ENCODE data around the gene HJURP. TPM values are rescaled to one million over a fixed set of nuclear protein-coding genes. Genes with fewer than 3 reads are reported as not detected.

Gene HJURP
- total RNA-seq, 2 donors from 2014 or later = 84.3 to 93.5 TPM

Other genes starting within 250 kb of the HJURP start
- not detected for gene UGT1A8, start 236.9 kb downstream of the HJURP start, total RNA-seq
- gene UGT1A10, start 218.1 kb downstream of the HJURP start, total RNA-seq = not detected
- gene UGT1A9, start 182.6 kb downstream of the HJURP start, total RNA-seq = not detected
- gene UGT1A7, start 172.6 kb downstream of the HJURP start, total RNA-seq = not detected
- not detected for gene UGT1A6, start 161.6 kb downstream of the HJURP start, total RNA-seq
- gene UGT1A5, start 141.6 kb downstream of the HJURP start, total RNA-seq = not detected
- not detected for gene UGT1A4, start 135.8 kb downstream of the HJURP start, total RNA-seq
- gene UGT1A3, start 125.5 kb downstream of the HJURP start, total RNA-seq = not detected
- not detected for gene UGT1A1, start 94.3 kb downstream of the HJURP start, total RNA-seq
- not detected for gene MROH2A, start 76.2 kb downstream of the HJURP start, total RNA-seq
- gene TRPM8, start 62.8 kb upstream of the HJURP start, total RNA-seq = not detected
- not detected for gene SPP2, start 196.2 kb upstream of the HJURP start, total RNA-seq